A673 (cell line): ENCODE measurements around the gene CLCN4. TPM values are rescaled to one million over a fixed set of nuclear protein-coding genes. Genes with fewer than 3 reads are reported as not detected.

ENCODE experiments used
- BruUV-seq: library from RNA; stranded (reverse); fragments of 400-500 nt; replicated peaks from 2 replicates; lab custom pipeline; 2021; lab: Mats Ljungman, UMichigan
- CTCF ChIA-PET: fragments of 300-600 bp; sonication (Branson Sonifier 250); formaldehyde crosslinking; loops from one replicate; lab custom pipeline; 2022; ENCODE audit warnings: antibody characterized with exemption; lab: Charles Lee
- POLR2A ChIA-PET: fragments of 300-600 bp; sonication (Branson Sonifier 250); formaldehyde crosslinking; loops from one replicate; lab custom pipeline; 2022; ENCODE audit warnings: antibody characterized with exemption; ENCODE audit not compliant: low non-redundant PET; lab: Charles Lee
- DNase-seq: peaks from one replicate; pipeline ENCODE4 v3.0.0-alpha.2; 2015; ENCODE audit warnings: low spot score
- H3K27ac ChIP-seq: fragments of 200-600 bp; sonication (generic); 2 replicates; pipeline ENCODE4 v1.5.1; 2016; ENCODE audit warnings: mixed run types, low read depth, mild to moderate bottlenecking, mixed read lengths, antibody characterized with exemption, low read length; ENCODE audit not compliant: poor library complexity, severe bottlenecking
- H3K27me3 ChIP-seq: fragments of 200-600 bp; sonication (generic); replicated peaks from 2 replicates; pipeline ENCODE4 v1.6.1; 2017; ENCODE audit warnings: mixed run types, low read depth, mild to moderate bottlenecking, mixed read lengths, antibody characterized with exemption, low read length; ENCODE audit not compliant: insufficient read depth, poor library complexity
- H3K36me3 ChIP-seq: fragments of 200-600 bp; sonication (generic); 2 replicates; pipeline ENCODE4 v1.6.1; 2016; ENCODE audit warnings: mixed run types, mild to moderate bottlenecking, mixed read lengths, antibody characterized with exemption, low read length; ENCODE audit not compliant: insufficient read depth, poor library complexity, severe bottlenecking
- H3K4me1 ChIP-seq: fragments of 200-600 bp; sonication (generic); 2 replicates; pipeline ENCODE4 v1.6.1; 2017; ENCODE audit warnings: mixed run types, mild to moderate bottlenecking, mixed read lengths, antibody characterized with exemption, low read length; ENCODE audit not compliant: insufficient read depth, poor library complexity, severe bottlenecking
- H3K4me3 ChIP-seq: fragments of 200-600 bp; sonication (generic); 2 replicates; pipeline ENCODE4 v1.5.1; 2016; ENCODE audit warnings: low read depth, mixed run types, mild to moderate bottlenecking, mixed read lengths, low read length; ENCODE audit not compliant: poor library complexity, severe bottlenecking
- H3K9me3 ChIP-seq: fragments of 200-600 bp; sonication (generic); 2 replicates; pipeline ENCODE4 v1.6.1; 2016; ENCODE audit warnings: mixed run types, low read depth, mild to moderate bottlenecking, mixed read lengths, antibody characterized with exemption, low read length; ENCODE audit not compliant: poor library complexity, severe bottlenecking
- EZH2 ChIP-seq: fragments of 200-600 bp; sonication (generic); IDR thresholded peaks from 2 replicates; pipeline ENCODE4 v1.6.1; 2017; ENCODE audit warnings: borderline replicate concordance, low read depth, mild to moderate bottlenecking, mixed read lengths, antibody characterized with exemption, low read length; ENCODE audit not compliant: poor library complexity, severe bottlenecking
- intact Hi-C: fragments of 100-400 bp; cut with micrococcal nuclease; formaldehyde crosslinking; loops from one replicate; pipeline ENCODE4 v1.10.0; 2022; ENCODE audit not compliant: unreplicated experiment
- total RNA-seq: library from RNA; stranded (reverse); gene quantifications from 2 replicates; pipeline ENCODE4 v1.2.3, GENCODE V29; 2021
- TF ChIP-seq, protein P1 (sequence below): fragments of 300-800, 200-600 bp; sonication (generic); conservative IDR thresholded peaks from 2 replicates; pipeline ENCODE4 v1.5.1; 2017; ENCODE audit warnings: low read depth, mild to moderate bottlenecking, antibody characterized with exemption, low read length, moderate library complexity, mixed read lengths

The CLCN4 gene
- total RNA-seq, 1 experiment from 2014 or later, result 1.7 TPM

DNA sequence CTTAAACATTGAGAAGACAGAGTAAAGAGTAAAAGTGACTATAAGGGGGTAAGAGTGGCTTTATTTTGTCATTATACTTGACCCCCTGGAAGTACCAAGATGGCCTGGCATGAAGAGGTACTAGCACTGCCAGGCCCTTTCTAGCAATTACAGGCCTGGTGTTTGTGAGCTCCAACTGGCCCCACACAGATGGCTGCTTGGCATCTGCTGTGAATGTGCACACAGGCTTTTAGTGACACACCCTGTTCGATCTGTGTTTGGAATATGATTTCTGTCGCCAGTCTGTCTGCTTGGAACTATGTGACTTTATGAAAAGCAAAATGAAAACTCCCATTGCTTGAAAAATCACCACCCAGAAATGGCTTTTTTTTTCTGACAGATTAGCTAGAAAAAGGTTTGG, 123.3 kb downstream of the CLCN4 start:
- no TSS peak for BruUV-seq
- H3K27me3 ChIP-seq, result peaks cover 6% of the 10 kb centered on the region
- H3K4me1 ChIP-seq, result no peaks in the 10 kb centered on the region
- H3K4me3 ChIP-seq, result no peak overlapping the region
- no peaks in the 10 kb centered on the region for H3K9me3 ChIP-seq
- TF ChIP-seq, protein P1, sequence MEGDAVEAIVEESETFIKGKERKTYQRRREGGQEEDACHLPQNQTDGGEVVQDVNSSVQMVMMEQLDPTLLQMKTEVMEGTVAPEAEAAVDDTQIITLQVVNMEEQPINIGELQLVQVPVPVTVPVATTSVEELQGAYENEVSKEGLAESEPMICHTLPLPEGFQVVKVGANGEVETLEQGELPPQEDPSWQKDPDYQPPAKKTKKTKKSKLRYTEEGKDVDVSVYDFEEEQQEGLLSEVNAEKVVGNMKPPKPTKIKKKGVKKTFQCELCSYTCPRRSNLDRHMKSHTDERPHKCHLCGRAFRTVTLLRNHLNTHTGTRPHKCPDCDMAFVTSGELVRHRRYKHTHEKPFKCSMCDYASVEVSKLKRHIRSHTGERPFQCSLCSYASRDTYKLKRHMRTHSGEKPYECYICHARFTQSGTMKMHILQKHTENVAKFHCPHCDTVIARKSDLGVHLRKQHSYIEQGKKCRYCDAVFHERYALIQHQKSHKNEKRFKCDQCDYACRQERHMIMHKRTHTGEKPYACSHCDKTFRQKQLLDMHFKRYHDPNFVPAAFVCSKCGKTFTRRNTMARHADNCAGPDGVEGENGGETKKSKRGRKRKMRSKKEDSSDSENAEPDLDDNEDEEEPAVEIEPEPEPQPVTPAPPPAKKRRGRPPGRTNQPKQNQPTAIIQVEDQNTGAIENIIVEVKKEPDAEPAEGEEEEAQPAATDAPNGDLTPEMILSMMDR, result no peak
- TF ChIP-seq EZH2, result no peak
- no peak for DNase-seq
- CTCF ChIA-PET, result interaction anchor here (0.7 kb wide), 1 partner anchor 142 kb away, joined by 6 read pairs; no protein-coding TSS in a partner anchor
- POLR2A ChIA-PET, result no interaction called here
- intact Hi-C loops, result no loop called here
- H3K27ac ChIP-seq, result no peak overlapping the region
- H3K36me3 ChIP-seq, result no peaks in the 10 kb centered on the region

DNA sequence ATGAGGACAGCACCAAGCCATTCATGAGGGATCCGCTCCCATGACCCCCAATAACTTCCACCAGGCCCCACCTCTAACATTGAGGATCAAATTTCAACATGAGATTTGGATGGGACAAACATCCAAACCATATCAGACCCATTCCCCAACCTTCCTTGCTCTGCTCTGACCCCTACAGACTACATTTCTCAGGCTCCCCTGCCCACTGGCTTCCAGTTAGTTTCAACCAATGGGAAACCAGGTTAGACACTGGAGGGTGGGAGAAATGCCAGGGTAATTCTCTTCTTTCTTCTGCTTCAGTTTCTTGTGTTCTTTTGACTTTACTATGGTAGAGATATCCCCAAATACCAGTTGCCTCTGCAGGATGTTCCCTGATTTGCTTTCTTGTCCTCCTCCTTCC, 125.7 kb downstream of the CLCN4 start:
- CTCF ChIA-PET, result no interaction called here
- H3K36me3 ChIP-seq, result no peaks in the 10 kb centered on the region
- H3K27ac ChIP-seq, result no peak overlapping the region
- TF ChIP-seq, protein P1, result no peak
- no peak for TF ChIP-seq EZH2
- BruUV-seq, result no TSS peak
- peaks cover 7% of the 10 kb centered on the region for H3K27me3 ChIP-seq
- H3K9me3 ChIP-seq, result no peaks in the 10 kb centered on the region
- H3K4me3 ChIP-seq, result no peak overlapping the region
- intact Hi-C loops, result no loop called here
- no peak for DNase-seq
- no peaks in the 10 kb centered on the region for H3K4me1 ChIP-seq
- POLR2A ChIA-PET, result no interaction called here

DNA sequence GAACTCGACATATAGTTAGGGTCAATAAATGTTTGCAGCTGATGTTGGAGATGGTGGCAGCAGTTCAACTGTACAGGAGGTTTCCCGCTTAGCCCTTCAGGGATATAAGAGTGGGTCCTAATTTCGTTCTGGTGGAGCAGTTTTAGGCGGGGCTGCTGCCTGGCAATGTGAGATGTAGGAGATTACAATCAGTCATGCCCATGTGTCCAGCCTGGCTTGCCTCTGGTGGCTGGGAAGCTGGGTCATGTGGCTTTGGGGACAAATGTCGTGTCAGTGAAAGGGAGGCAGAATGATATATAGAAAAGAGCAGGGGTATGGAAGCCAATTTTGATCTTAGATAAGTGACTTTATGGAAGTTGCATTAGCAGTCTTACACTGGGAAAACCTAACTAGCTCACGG, 129.4 kb downstream of the CLCN4 start:
- DNase-seq, result no peak
- Histone ChIP-seq H3K36me3 (no peaks in the 10 kb centered on the region), H3K27ac (no peak overlapping the region), H3K27me3 (peaks cover 11% of the 10 kb centered on the region), H3K4me3 (no peak overlapping the region), H3K9me3 (no peaks in the 10 kb centered on the region), H3K4me1 (no peaks in the 10 kb centered on the region)
- no TSS peak for BruUV-seq
- no peak for TF ChIP-seq EZH2
- TF ChIP-seq, protein P1, result no peak
- intact Hi-C loops, result no loop called here
- POLR2A ChIA-PET, result no interaction called here
- CTCF ChIA-PET, result no interaction called here

Other genes with a start within 250 kb of the CLCN4 start
- 0.31 TPM in 1 of 2 replicates, not detected in the other for gene CLDN34, start 189.6 kb upstream of the CLCN4 start, total RNA-seq